Measurements from ENCODE around the gene PELI3. TPM values are rescaled to one million over a fixed set of nuclear protein-coding genes. Genes with fewer than 3 reads are reported as not detected.

The PELI3 gene
- total RNA-seq, 4 donors from 2014 or later = 28.7 to 50.4 (median 37.7) TPM

DNA sequence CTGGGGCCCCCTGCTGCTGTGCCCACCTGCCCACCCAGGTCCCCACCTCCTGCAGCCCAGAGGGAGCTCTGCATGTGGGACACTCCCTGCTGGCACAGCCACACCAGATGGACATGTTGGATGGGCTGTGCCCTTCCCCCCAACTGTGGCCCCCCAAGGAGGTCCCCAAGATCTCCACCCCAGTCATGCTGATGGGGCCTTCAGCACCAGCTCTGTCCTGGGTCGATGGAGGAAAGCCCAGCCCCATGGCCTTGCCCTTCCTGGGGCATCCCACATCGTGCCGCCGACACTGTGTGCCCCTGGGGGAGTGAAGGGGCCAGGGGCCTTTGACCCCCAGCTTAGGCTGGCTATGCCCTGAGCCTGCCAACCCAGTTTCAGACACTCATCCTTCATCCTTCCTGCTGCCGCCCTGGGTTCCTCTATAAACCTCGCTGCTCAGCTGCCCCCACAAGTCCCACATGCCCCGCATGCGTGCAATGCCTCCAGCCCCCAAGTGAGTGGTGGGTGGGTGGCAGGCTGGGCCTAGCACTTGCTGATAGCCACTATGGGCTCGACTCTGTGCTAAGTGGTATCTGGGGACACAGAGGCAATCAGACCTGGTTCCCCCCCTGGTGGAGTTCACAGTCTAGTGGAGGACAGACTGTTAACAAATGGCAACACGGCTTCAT lies 9.6 kb downstream of the PELI3 start:
- Histone ChIP-seq H3K36me3 (peaks cover 24 to 54% (median 49%) of the 10 kb centered on the region in 4 donors), H3K27ac (replicated peaks in 1 of 4) (no peak overlapping the region), H3K4me3 (no peak overlapping the region), H3K27me3 (no peaks in the 10 kb centered on the region), H3K9me3 (no peaks in the 10 kb centered on the region), H3K4me1 (peaks cover 8 to 25% (median 21%) of the 10 kb centered on the region in 4 donors)
- WGBS = 82% methylated on average over 10 of the region's 10 CpGs
- DNase-seq (ENCODE audit: extremely low spot score) = no peak
- intact Hi-C loops (cut with DNase I) = no loop called here
- TF ChIP-seq POLR2AphosphoS5 (IDR thresholded peaks at IDR 0.05) (no peak), POLR2A (IDR thresholded peaks at IDR 0.05; ENCODE audit: low read depth) (no peak)
- TF ChIP-seq, protein P1, sequence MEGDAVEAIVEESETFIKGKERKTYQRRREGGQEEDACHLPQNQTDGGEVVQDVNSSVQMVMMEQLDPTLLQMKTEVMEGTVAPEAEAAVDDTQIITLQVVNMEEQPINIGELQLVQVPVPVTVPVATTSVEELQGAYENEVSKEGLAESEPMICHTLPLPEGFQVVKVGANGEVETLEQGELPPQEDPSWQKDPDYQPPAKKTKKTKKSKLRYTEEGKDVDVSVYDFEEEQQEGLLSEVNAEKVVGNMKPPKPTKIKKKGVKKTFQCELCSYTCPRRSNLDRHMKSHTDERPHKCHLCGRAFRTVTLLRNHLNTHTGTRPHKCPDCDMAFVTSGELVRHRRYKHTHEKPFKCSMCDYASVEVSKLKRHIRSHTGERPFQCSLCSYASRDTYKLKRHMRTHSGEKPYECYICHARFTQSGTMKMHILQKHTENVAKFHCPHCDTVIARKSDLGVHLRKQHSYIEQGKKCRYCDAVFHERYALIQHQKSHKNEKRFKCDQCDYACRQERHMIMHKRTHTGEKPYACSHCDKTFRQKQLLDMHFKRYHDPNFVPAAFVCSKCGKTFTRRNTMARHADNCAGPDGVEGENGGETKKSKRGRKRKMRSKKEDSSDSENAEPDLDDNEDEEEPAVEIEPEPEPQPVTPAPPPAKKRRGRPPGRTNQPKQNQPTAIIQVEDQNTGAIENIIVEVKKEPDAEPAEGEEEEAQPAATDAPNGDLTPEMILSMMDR (IDR thresholded peaks at IDR 0.05) = no peak

DNA sequence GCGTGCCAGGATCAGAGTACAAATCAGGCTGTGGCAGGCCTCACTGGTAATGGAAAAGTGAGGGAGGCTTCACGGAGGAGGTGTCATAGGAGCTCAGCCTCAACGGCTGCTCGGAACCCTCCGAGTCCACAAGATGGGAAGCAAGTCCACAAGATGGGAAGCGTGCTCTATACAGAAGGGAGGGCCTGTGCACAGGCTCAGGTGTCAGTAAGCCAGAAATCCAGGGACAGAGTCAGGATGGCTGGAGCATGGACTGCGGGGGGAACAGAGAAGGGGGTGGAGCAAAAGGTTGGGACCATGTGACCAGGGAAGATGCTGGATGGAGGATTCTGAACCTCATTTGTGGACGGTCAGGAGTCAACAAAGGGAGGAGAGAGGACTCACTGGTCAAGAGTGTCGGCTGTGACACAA lies 10.1 kb downstream of the PELI3 start:
- peaks cover 24 to 48% (median 44%) of the 10 kb centered on the region in 4 donors for H3K36me3 ChIP-seq

DNA sequence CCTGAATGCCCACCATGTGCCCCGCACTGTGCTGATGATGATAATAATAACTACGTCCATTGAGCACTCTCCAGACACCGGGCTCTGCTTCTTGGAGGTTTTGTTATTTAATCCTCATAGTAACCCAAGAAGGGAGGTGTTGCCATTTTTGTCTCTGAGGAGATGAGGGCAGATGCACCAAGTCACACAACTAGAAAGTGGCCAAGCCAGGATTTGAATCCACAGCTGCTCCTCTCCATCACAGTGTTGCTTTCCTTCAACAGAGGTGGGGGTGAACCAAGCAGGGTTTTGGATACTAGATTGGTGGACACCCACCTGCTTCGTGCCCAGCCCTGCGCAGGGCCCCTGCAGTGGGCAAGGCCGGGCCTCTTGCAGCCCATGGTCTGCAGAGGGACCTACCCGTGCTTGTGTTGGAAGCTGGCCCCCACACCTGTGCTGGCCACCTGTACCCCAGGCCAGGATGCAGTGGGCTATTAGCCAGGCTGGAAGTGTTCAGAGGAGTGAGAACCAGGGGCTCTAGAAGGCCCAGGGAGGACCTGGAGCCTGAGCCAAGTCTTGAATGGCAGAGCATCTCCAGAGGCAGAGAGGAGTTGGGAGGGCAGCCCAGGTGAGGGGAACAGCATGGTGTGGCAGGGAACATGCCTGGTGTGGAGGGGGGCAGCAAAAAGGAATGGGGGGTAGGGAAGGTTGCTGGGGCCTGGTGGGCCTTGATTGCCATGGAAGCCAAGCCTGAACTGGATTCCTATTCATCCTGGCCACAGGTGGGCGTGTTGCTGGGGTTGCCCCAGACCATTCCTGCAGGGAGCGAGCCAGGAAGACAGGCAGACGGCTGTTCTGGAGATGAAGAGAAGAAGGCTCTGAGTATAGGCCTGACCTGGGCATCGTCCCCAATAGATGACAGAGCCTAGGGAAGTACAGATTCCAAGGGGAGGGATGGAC lies 10.8 kb downstream of the PELI3 start:
- intact Hi-C loops (cut with DNase I) = no loop called here
- H3K27ac ChIP-seq (replicated peaks in 1 of 4) = no peak overlapping the region
- H3K27me3 ChIP-seq = no peaks in the 10 kb centered on the region
- H3K4me3 ChIP-seq = no peak overlapping the region
- DNase-seq (ENCODE audit: extremely low spot score) = no peak
- no peak for TF ChIP-seq POLR2AphosphoS5 (IDR thresholded peaks at IDR 0.05)
- TF ChIP-seq, protein P1 (IDR thresholded peaks at IDR 0.05) = no peak
- WGBS = 87% methylated on average over 11 of the region's 11 CpGs
- peaks cover 21 to 43% (median 38%) of the 10 kb centered on the region in 4 donors for H3K36me3 ChIP-seq
- H3K9me3 ChIP-seq = no peaks in the 10 kb centered on the region
- peaks cover 8 to 27% (median 22%) of the 10 kb centered on the region in 4 donors for H3K4me1 ChIP-seq

More for the DNA sequence above, 10.1 kb downstream of the PELI3 start:
- no peaks in the 10 kb centered on the region for H3K27me3 ChIP-seq
- WGBS = 65% methylated on average over 9 of the region's 9 CpGs
- no peak overlapping the region for H3K27ac ChIP-seq (replicated peaks in 1 of 4)
- peaks cover 8 to 27% (median 22%) of the 10 kb centered on the region in 4 donors for H3K4me1 ChIP-seq
- intact Hi-C loops (cut with DNase I) = no loop called here
- no peaks in the 10 kb centered on the region for H3K9me3 ChIP-seq
- DNase-seq (ENCODE audit: extremely low spot score) = no peak
- no peak overlapping the region for H3K4me3 ChIP-seq
- TF ChIP-seq POLR2AphosphoS5 (IDR thresholded peaks at IDR 0.05) (no peak), EP300 (IDR thresholded peaks at IDR 0.05) (no peak)

DNA sequence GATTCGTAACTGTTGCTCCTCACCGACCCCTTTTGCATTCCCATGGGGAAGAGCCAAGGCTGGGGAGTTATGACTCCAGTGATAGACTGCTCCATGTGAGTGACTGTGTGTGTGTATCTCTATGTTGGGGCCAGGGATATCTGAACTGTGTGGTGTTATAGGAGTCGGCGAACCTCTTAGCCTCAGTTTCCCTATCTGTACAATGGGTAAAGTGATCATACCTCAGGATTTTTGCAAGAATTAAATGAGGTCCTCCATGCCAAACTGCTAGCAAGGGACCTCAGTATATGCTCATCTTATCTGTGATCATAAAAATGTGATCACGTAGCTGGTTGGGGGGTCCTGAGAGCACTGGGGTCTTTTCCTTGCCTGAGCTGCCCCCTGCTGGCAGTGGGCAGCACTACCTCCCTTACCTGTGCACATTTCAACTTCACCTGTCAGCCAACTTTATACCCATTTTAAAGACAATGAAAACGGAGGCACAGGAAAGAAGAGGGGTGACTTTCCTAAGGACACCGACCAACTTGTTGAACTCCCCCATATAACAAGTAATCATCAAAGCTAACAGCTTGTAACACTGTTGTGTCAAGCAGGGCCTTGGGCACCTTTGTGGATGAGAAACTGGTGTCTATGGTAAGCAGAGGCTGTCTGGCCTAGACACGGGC lies 12.2 kb downstream of the PELI3 start:
- intact Hi-C loops (cut with DNase I) = no loop called here
- peaks cover 8 to 41% (median 30%) of the 10 kb centered on the region in 4 donors for H3K36me3 ChIP-seq
- H3K9me3 ChIP-seq = no peaks in the 10 kb centered on the region
- no peak for DNase-seq (ENCODE audit: extremely low spot score)
- no peaks in the 10 kb centered on the region for H3K27me3 ChIP-seq
- WGBS = 54% methylated on average over 7 of the region's 8 CpGs
- peak overlapping the region; percentile 90 to 94 (median 94) for H3K27ac ChIP-seq (replicated peaks in 1 of 4)
- no peak for TF ChIP-seq POLR2A (IDR thresholded peaks at IDR 0.05; ENCODE audit: low read depth)
- TF ChIP-seq, protein P1 (IDR thresholded peaks at IDR 0.05) = peak; percentile 60 to 74 (median 69)
- peaks cover 8 to 27% (median 22%) of the 10 kb centered on the region in 4 donors for H3K4me1 ChIP-seq
- peak overlapping the region; percentile 67 to 82 (median 74) for H3K4me3 ChIP-seq

Measured in esophagus muscularis mucosa (tissue), 4 donors.